Activated CD4-positive, alpha-beta T cell treated with anti-CD3 and anti-CD28 coated beads for 1 hour (primary cell): ENCODE data around the gene PTPN1.
"Not testable (repeated sequence)": the region's sequence is repeated elsewhere in the genome, so short reads cannot be mapped to it uniquely, and the experiment has no call there.

ENCODE experiments used
- DNase-seq: peaks from one replicate; pipeline ENCODE4 v3.0.0-alpha.2; 2020

PTPN1 gene

DNA sequence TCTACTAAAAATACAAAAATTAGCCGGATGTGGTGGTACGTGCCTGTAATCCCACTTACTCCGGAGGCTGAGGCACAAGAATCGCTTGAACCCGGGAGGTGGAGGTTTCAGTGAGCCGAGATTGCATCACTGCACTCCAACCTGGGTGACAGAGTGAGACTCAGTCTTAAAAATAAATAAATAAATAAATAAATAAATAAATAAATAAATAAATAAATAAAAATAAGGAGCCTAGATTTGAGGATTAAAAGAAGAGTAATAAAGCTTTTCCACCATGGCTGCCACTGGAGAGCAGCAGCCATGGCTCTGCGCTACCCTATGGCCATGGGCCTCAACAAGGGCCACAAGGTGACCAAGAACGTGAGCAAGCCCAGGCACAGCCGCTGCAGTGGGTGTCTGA lies 110.3 kb downstream of the PTPN1 start:
- not testable (repeated sequence) for DNase-seq

DNA sequence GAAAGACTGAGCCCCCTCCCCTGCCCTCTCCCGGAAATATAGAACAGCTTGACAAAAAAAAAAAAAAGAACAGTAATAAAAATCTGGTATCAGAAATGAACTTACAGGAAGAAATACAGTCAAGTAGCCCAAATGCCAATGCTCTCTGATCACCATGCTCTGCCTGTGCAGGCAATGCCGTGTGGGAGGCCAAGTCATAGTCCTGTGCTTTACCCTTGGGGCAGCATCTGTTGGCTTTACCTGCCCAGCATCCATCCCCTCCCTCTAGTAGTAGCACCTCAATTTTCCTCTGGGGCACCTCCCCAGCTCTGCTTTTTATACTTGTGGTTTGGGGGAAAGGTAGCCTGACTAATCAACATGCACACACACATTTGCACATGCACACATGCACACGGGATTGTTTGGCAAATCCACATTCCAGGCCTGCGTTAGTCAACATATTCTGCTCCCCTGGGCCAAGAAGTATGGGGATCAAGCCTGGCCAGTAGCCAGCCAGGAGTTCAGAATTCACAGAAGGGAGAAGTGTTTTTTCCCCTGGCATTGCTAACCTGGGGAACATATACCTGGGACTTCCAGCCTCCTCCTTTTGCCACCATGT lies 111.0 kb downstream of the PTPN1 start:
- DNase-seq: no peak

DNA sequence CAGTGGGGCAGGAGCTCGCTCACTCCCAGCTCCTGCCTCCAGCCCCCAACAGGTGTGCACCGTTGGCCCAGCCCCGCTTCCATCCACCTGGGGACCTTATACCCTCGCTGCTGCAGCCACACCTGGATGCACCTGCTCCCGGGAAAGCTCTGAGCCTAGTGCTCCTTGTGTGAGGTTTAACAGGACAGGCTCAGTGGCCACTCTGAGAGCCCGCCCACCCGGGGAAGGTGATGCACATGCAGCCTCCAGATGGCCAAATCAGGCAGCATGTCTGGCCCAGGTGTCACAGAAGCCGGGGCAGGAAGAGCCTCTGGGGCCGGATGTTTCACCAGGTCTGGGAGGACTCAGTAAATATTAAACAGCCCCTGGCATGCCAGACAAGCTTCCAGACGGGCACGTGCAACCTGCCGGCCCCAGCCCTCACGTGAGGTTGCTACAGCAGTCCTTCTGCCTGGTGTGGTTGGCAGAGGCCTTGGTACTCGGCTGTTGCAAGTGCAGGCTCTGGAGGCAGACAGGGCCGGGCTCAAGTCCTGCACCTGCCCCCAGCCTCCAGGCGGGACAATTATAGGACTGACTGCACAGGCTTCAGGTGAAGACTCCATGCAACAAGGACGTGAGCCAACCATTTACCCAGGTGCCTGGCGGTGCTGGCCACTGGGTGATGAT lies 114.3 kb downstream of the PTPN1 start:
- no peak for DNase-seq

DNA sequence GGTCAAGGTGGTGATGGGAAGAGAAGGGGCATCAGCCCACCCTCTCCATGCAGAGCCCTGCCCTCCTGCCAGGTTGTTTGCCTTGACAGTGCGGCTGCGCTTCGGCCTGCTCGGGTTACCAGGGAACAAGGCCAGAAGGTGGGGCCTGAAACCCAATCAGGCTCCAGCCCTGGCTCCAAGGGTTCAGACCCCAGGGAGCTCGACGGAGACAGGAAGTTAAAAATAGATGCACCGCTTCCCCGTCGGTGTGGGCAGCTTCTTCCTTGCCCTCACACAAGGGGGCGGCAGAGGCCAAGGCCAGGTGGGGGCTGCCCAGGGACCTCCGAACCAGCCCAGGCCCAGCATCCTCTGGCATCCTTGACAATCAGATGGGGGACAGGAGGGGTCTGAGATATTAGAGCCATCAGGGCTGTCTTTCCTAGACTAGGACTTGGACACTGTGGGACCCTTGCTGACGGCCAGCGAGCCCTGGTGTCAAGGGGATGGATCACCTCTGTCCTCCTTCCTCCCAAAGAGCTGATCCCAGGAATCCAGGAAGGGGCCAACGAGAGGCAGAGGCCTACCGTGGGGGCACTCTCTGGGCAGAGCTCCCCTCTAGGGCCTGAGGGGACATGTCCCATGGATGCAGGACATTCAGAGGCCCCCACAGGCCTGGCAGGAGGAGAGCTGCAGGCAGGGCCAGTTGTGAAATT lies 115.9 kb downstream of the PTPN1 start:
- no peak for DNase-seq

DNA sequence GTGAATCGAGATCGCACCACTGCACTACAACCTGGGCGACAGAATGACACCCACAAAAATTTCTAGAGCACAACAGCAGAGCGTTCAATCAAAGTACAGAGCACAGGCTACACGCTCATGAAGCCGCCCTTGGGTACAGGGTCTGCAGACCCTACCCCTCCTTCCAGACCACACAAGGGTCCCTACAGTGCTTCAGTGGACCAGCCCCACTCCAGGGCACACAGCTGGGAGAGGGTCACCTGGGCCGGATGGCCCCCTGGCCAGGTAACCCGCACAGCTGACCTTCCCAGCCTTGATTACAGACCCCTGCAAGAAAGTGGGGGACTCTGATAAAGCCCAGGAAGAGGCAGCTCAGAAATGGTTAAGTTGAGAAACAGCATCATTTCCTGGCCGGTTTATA lies 117.6 kb downstream of the PTPN1 start:
- no peak for DNase-seq

DNA sequence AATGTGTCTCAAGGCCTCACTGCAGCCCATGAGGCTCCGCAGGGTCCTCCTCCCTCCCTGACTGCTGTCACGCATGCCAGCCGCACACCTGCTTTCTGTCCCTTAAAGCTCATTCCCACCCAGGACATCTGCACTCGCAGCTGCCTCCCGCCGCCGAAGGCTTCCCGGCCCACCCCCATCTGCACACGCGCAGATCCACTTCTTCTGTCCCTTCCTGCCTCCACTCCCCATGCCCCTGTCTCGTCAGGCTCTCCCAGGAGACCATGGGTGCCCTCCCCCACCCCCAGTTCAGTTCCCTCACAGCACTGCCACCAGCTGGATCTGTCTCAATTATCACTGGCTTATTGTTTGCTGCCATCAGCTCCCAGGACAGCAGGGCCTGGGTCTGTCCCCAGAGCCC lies 118.1 kb downstream of the PTPN1 start:
- no peak for DNase-seq

DNA sequence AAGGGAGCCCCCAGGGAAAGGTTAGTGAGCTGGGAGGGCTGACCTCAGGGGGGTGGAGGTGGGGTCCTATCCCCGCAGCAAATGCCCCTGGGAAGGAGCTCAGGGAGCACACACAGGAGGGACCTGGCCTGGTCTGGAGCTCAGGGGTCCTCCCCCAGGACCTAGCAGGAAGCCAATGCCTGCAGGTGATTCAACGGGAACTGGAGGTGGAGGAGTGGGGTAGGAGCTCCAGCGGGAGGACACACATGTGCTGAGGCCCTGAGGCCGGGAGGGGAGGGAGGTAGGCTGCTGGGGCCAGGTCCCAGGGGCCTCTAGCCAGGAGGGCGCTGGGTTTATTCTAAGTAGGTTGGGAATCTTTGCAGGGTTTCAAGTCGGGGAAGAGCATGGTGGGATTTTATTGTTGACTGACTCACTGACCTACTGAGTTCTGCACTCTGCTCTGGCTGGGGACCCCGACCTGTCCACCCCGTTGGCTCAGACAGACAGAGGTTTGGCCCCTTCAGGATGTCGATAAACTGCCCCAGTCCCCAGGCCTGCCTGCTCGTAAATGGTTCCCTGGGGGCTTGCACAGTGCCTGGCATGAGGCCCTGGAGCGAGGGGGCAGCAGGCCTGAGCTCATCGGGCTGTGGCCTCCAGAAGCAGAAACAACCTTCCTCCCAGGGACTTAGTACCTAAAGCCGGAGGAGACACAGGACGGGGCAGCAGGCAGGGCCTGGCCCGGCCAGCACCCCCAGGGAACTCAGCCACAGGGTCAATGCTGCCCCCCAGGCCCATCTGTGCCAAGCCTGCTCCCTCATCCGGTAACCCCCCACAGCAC lies 118.9 kb downstream of the PTPN1 start:
- DNase-seq: no peak

DNA sequence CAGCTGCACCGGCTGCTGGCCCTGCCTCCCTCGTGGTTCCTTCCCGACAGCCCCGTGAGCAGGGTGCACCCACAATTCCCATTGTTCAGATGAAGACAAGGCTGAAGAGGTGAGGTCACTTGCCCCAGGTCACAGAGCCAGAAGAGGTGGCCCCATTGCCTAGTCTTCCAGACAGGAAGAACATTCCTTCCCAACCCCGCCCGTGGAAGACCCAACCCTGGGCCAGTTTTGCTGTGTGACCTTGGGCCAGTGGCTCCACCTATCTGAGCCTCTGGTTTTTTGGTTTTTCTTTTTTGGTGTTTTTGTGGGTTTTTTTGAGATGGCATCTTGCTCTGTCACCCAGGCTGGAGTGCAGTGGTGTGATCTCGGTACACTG lies 119.5 kb downstream of the PTPN1 start:
- DNase-seq: no peak

DNA sequence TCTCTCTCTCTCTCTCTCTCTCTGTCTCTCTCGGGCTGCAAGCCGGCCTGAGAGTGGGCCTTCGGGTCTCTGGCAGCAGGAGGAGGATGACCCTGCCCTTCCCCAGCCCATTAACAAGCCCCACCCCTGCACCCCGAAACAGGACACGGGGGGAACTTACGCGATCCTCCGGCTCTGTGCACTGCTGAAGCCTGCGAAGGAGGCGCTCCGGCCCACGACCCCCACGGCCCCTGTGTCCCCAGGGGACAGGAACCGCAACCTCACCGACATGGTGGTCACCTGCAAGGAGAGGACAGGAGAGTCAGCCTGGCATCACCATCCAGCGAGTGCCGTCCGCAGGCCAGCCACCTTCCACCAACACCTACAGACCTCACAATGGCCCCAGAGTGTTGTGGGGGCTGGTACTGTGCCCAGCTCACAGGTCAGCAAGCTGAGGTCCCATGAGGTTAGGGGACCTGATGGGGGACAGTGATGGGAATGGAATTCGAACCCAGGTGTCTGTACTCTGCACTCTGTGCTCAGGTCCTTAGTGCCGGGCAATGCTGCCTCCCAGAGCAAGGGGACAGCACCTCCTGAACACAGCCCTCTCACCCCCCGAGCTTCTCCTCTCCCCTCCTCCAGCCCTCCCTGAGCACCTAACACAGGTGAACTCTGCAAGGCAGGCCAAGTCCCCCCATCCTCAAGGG lies 120.5 kb downstream of the PTPN1 start:
- no peak for DNase-seq

DNA sequence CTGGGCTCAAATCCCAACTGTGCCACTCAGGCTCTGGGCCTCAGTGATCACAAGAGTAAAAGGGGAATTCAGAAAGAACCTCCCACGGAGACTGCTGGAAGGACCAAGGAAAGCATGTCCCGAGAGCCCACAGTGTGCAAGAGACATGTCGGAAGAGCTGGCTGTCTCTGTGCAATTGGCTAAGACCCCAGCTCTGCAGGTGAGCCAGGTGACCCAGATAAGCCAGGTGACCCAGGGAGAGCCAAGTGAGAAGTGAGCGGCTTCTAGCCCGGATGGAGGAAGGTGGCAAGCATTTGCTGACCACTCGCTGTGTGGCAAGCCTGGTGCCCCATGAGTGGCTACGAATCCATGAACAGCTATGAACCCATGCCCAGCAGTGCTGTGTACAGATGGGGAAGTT lies 122.1 kb downstream of the PTPN1 start:
- DNase-seq: no peak

DNA sequence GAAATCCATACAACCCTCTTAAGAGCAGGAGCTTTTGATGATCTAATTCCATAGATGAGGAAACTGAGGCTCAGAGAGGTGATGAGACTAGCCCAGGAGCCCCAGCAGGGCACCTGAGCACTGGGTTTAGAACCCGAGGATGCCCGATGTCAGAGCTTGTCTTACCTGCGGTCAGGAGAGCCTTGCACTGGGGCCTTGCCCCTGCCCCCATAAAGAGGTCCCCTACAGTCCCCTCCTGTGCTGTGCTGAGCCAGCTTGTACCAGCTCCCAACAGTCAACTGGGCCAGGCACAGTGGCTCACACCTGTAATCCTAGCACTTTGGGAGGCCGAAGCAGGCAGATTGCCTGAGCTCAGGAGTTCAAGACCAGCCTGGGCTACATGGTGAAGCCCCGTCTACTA lies 122.5 kb downstream of the PTPN1 start:
- DNase-seq: no peak

DNA sequence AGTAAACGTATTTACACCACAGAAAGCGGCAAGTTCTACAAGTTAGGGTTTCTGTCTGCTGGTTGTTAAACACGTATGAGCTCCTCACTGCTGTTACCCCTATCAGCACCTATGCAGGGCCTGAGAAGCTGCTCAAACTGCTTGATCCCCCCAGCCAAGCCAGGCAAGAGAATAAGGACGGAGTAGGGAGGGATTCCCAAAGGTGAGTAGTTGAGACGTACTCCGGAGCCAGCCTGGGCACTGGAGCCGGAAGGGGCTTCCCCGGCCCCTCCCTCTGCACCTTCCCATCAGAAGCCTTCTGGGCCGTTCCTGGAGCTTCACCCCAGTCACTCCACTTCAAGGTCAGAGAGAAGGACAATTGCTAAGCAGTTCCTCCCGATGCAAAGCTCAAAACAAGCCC lies 123.2 kb downstream of the PTPN1 start:
- DNase-seq: no peak

DNA sequence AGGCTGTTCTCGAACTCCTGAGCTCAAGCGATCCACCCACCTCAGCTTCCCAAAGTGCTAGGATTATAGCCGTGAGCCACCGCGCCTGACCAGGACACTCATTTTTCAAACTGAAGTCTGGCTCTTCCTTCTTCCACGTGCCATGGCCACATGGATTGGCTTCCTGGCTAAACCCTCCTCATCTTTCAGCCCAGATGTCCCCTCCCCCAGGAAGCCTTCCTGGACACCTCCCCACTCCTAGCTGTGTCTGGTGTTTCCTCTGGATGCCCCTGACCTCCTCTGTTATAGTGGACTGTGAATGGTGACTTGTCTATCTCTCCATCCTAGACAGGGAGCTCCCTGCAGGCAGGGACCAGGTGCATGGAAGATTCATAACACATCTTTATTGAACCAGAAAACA lies 124.0 kb downstream of the PTPN1 start:
- DNase-seq: no peak
